Activated T-helper 1 cell treated with anti-CD3 and anti-CD28 coated beads, Interleukin-2, amount 50 U/mL, for 16 hours (primary cell): ENCODE measurements around the gene EARS2.
"Not testable (repeated sequence)": the region's sequence is repeated elsewhere in the genome, so short reads cannot be mapped to it uniquely, and the experiment has no call there.

Source experiments
- DNase-seq, 2 donors: peaks; one replicate each; pipeline ENCODE4 v3.0.0-alpha.2; 2020; ENCODE audit warnings: low read depth in 1 of 2, low spot score in 1 of 2

EARS2 gene

GRCh38 chr16:23570992-23571632 is 14.0 kb upstream of the EARS2 start:
- no peak for DNase-seq

GRCh38 chr16:23567602-23568001 is 10.5 kb upstream of the EARS2 start:
- DNase-seq: no peak

DNA sequence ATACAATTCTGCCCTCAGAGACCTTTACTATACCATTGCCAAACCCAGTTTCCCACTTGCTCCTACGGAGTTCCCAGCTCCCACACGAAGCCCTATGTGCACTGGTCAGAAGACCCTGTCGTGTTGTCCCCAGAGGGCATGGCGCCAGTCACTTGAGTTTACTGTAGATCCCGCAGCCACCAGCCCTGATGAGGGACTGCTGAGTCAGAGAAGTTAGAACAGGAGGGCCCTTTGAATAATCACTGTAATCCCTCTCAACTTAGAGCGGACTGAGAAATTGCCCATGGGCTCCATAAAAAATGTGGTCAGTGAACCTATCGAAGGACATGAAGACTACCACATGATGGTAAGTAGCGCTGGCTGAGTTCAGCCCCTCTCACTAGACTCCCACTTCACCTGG is 9.6 kb upstream of the EARS2 start:
- no peak for DNase-seq

DNA sequence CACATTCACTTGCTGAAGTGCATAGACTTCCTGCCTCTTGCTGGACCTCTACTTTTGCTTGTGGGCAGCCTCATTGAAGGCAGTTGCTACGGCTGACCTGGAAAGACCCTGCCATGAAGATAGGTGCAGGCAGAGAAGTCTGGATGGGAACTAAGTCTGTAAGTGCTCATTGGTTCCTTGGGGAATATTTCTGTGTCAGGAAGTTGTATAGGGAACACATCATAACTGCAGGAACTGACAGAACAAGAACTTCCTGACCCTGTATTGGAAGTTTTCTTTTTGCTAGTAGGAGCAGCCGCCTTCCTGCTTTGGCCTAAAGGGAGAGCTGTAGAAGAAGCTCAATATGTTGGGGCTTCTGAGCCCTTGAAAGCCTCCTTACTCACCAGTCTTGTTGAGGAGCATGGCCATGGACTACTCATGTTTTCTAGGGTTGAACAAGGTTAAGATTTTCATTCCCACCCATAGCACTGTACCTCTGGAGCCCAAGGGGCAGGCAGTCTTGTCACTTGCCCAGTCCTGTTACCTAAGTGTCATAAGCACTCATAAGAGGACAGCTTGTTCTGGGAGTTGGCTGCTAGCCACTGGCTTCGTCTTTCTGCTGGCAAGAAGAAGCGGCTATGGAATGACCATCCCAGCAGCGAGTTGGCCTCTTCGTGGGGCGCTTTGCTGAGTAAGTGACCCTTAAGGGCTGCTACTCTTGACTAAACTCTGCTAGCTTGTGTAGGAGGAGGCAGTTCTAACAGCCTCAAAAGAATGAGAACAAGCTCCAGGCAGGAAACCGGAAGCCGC is 7.6 kb upstream of the EARS2 start:
- no peak for DNase-seq

DNA sequence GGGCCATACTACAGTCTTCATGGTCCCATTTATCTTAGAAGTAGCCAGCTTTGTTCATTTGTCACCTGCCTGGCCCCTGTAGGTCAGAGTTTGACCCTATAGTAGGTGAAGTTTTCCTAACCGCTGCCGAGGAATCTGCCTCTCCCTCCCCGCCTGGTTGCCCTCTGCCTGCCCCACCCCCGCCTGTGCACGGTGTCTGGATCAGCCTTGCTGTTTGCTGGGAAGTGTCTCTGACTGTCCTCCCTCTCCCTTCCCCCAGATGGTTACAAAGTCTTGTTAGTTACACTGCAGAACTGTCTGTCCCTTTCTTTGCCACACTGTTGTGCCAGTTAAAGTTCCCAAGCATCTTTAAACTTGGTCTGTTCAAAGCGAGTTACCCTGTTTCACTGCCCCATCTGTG is 6.0 kb upstream of the EARS2 start:
- no peak for DNase-seq

GRCh38 chr16:23562505-23562904 is 5.4 kb upstream of the EARS2 start:
- no peak for DNase-seq

GRCh38 chr16:23561586-23561985 is 4.4 kb upstream of the EARS2 start:
- DNase-seq: no peak

DNA sequence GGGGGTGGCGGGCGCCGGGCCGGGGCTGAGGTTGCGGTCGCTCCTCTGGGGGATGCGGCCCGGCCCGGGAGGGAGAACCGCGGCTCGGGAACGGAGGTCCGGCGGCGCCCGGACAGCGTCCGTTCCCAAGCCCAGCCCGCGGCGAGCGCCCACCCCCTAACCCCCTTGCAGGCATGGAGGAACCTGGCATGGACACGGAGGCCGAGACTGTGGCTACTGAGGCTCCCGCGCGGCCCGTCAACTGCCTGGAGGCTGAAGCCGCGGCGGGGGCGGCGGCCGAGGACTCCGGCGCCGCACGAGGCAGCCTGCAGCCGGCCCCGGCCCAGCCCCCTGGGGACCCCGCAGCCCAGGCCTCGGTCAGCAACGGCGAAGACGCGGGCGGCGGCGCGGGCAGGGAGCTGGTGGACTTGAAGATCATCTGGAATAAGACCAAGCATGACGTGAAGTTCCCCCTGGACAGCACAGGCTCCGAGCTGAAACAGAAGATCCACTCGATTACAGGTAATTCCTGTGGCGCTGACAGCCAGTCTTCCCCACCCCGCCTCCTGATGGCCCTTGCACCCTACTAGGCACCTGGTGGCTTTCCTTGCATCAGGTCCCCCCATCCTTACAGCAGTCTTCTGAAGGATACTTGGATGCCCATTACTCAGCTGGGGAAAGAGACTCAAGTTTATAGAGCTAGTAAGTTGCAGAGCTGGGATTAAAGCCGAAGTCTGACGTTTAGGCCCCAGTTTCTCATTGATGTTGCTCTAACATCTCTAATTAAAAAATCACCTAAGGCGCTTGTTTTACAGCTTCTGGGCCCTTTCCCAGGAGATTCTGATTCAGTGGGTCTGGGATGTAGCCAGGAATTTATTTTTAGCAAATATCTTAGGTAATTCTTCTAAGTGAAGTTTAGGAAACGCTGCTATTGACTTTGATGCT is 891 bp upstream of the EARS2 start:
- DNase-seq: peak in 1 of 2 donors; percentile 3

DNA sequence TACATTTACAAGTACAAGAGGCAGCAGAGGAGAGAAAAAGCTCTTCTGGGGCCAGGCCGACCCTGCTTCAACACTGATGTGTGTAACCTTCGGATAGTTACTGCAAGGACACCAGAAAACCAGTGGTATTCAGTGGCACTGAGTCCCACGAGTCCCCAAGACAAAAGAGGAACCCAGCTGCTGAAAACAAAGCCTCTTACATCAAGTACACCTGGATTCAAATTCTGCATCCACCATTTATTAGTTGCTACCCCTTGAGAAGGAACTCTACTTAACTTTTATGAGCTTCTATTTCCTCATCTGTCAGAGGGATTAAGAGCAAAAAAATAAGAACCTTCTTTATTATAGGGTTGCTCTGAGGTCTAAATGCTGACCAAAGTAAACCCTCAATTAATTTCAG is 2.6 kb downstream of the EARS2 start:
- DNase-seq: no peak

GRCh38 chr16:23552161-23552560 is 5.0 kb downstream of the EARS2 start:
- DNase-seq: no peak

DNA sequence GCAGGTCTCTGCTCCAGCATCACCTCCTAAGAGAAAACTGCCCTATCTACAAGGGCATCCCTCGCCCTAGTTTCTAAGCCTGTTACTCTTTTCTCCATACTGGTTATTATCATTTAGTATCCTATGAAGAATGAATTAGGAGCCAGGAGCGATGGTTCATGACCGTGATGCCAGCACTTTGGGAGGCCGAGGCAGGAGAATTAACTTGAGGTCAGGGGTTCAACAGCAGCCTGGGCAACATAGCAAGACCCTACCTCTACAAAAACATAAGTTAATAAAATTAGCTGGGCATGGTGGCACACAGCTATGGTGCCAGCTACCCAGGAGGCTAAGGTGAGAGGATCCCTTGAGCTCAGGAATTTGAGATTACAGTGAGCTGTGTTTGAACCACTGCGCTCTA is 7.2 kb downstream of the EARS2 start:
- DNase-seq: no peak

- DNase-seq: no peak
Observed at GRCh38 chr16:23544436-23544835, 12.7 kb downstream of the EARS2 start.

DNA sequence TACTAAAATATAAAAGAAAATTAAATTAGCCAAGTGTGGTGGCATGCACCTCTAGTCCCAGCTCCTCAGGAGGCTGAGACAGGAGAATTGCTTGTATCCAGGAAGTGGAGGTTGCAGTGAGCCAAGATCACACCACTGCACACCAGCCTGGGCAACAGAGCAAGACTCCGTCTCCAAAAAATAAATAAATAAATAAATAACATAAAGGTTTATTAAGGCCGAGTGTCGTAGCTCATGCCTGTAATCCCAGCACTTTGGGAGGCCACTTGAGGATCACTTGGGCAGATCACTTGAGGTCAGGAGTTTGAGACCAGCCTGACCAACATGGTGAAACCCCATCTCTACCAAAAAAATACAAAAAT is 16.4 kb downstream of the EARS2 start:
- DNase-seq: not testable (repeated sequence)

- no peak for DNase-seq
Observed at GRCh38 chr16:23539984-23540816, 16.9 kb downstream of the EARS2 start.

DNA sequence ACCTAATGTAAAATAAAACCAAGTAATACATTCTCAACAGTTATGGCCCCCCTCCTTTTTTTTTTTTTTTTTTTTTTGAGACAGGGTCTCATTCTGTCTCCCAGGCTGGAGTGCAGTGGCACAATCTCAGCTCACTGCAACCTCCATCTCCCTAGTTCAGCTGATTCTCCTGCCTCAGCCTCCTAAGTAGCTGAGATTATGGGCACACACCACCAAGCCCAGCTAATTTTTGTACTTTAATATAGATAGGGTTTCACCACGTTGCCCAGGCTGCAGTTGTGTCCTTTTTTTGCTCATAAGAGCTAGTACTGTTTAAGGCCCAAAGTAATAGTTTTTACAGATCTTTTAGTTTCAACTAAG is 18.3 kb downstream of the EARS2 start:
- no peak for DNase-seq

GRCh38 chr16:23537390-23537789 is 19.8 kb downstream of the EARS2 start:
- DNase-seq: no peak

- DNase-seq: no peak
Observed at GRCh38 chr16:23535901-23536300, 21.2 kb downstream of the EARS2 start.

GRCh38 chr16:23534868-23535860 is 22.0 kb downstream of the EARS2 start:
- no peak for DNase-seq

- DNase-seq: no peak
Observed at GRCh38 chr16:23532448-23532847, 24.7 kb downstream of the EARS2 start.

GRCh38 chr16:23530062-23530461 is 27.1 kb downstream of the EARS2 start:
- DNase-seq: no peak
